Caco-2 (cell line): ENCODE measurements around the gene LPAR3. TPM values are rescaled to one million over a fixed set of nuclear protein-coding genes. Genes with fewer than 3 reads are reported as not detected.
"Not testable (repeated sequence)": the region's sequence is repeated elsewhere in the genome, so short reads cannot be mapped to it uniquely, and the experiment has no call there.

Experiments used
- BruUV-seq: library from RNA; stranded (reverse); fragments of 400-500 nt; replicated peaks from 2 replicates; lab custom pipeline; 2021; lab: Mats Ljungman, UMichigan
- CTCF ChIA-PET: fragments of 300-600 bp; sonication (Branson Sonifier 250); formaldehyde crosslinking; loops from one replicate; lab custom pipeline; 2022; ENCODE audit warnings: antibody characterized with exemption; lab: Charles Lee
- POLR2A ChIA-PET: fragments of 300-600 bp; sonication (Branson Sonifier 250); formaldehyde crosslinking; loops from one replicate; lab custom pipeline; 2022; ENCODE audit warnings: antibody characterized with exemption; lab: Charles Lee
- DNase-seq, 2 experiments: peaks; one replicate each; pipeline versions ENCODE4 v3.0.0 to v3.0.0-alpha.2; 2020 to 2022
- H3K27me3 ChIP-seq: replicated peaks from 2 replicates; pipeline ENCODE4 v1.6.0; 2011; ENCODE audit warnings: low read length; ENCODE audit not compliant: control insufficient read depth, insufficient read depth
- H3K36me3 ChIP-seq: 2 replicates; pipeline ENCODE4 v1.5.1; 2011; ENCODE audit warnings: low read length; ENCODE audit not compliant: control insufficient read depth, insufficient read depth
- H3K4me1 ChIP-seq: fragments of 250-450 bp; sonication (Bioruptor Pico); 2 replicates; pipeline ENCODE4 v1.5.1; 2020; ENCODE audit warnings: mild to moderate bottlenecking
- H3K4me3 ChIP-seq: 2 replicates; pipeline ENCODE4 v1.5.1; 2011; ENCODE audit warnings: low read depth, mild to moderate bottlenecking, control low read depth, low read length
- H3K9me3 ChIP-seq: fragments of 250-450 bp; sonication (Bioruptor Pico); 2 replicates; pipeline ENCODE4 v1.5.1; 2020; ENCODE audit warnings: mild to moderate bottlenecking, moderate library complexity
- H3K27ac Mint-ChIP-seq: one replicate; pipeline ENCODE4 v1.8.0; 2022; ENCODE audit warnings: mixed read lengths; ENCODE audit not compliant: unreplicated experiment
- H3K27me3 Mint-ChIP-seq: one replicate; pipeline ENCODE4 v1.8.0; 2022; ENCODE audit warnings: mixed read lengths; ENCODE audit not compliant: insufficient read depth, unreplicated experiment
- H3K36me3 Mint-ChIP-seq: one replicate; pipeline ENCODE4 v1.8.0; 2022; ENCODE audit warnings: mild to moderate bottlenecking, mixed read lengths; ENCODE audit not compliant: insufficient read depth, unreplicated experiment
- H3K4me1 Mint-ChIP-seq: one replicate; pipeline ENCODE4 v1.8.0; 2022; ENCODE audit warnings: low read depth, mixed read lengths; ENCODE audit not compliant: unreplicated experiment
- H3K4me3 Mint-ChIP-seq: one replicate; pipeline ENCODE4 v1.8.0; 2022; ENCODE audit warnings: mild to moderate bottlenecking, moderate library complexity, mixed read lengths; ENCODE audit not compliant: unreplicated experiment
- H3K9me3 Mint-ChIP-seq: one replicate; pipeline ENCODE4 v1.8.0; 2022; ENCODE audit warnings: mixed read lengths; ENCODE audit not compliant: unreplicated experiment
- intact Hi-C: fragments of 100-400 bp; cut with micrococcal nuclease; formaldehyde crosslinking; loops from one replicate; pipeline ENCODE4 v1.10.0; 2022; ENCODE audit not compliant: unreplicated experiment
- total RNA-seq: library from RNA; stranded (reverse); gene quantifications from 2 replicates; pipeline ENCODE4 v1.2.3, GENCODE V29; 2022
- TF ChIP-seq, protein P1 (sequence below), 2 experiments: fragments of 200-600 bp in 1 of 2; IDR thresholded peaks; 1 replicate in 1 of 2; 2 replicates in 1 of 2; pipeline versions ENCODE4 v1.5.1 to v1.8.0; 2011 to 2022; ENCODE audit warnings: antibody characterized with exemption in 1 of 2, control low read depth in 1 of 2, inconsistent platforms in 1 of 2, low read depth in 1 of 2, low read length in 1 of 2, mild to moderate bottlenecking in 1 of 2, moderate library complexity in 1 of 2; ENCODE audit not compliant: insufficient read depth in 1 of 2, severe bottlenecking in 1 of 2, unreplicated experiment in 1 of 2

LPAR3 gene
- total RNA-seq, 1 experiment from 2014 or later: not detected

DNA sequence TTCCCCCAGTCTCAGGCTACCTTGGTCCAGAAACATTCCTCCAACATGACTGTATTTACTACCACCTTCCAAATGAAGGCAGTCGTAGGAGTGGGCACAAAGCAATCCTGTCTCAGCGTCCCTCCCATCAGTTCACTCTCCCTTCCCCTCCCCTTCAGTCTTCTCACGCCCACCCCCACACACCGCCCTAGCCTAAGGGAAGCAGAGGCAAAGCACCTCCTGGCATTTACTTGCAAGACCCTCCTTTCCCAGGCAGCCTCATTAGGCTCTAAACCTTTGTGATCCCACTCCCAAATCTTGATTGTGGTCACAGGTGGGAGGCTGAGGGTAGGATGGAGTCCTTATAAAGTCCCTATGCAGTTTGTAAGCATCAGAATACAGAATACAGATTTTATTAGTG, 23.9 kb upstream of the LPAR3 start:
- Mint-ChIP-seq H3K27ac (no peak overlapping the region), H3K9me3 (no peaks in the 10 kb centered on the region), H3K4me3 (no peak overlapping the region), H3K4me1 (no peaks in the 10 kb centered on the region), H3K27me3 (peaks cover 7% of the 10 kb centered on the region), H3K36me3 (no peaks in the 10 kb centered on the region)
- Histone ChIP-seq H3K4me1 (no peaks in the 10 kb centered on the region), H3K9me3 (no peaks in the 10 kb centered on the region), H3K36me3 (no peaks in the 10 kb centered on the region), H3K27me3 (no peaks in the 10 kb centered on the region), H3K4me3 (no peak overlapping the region)
- TF ChIP-seq, protein P1, sequence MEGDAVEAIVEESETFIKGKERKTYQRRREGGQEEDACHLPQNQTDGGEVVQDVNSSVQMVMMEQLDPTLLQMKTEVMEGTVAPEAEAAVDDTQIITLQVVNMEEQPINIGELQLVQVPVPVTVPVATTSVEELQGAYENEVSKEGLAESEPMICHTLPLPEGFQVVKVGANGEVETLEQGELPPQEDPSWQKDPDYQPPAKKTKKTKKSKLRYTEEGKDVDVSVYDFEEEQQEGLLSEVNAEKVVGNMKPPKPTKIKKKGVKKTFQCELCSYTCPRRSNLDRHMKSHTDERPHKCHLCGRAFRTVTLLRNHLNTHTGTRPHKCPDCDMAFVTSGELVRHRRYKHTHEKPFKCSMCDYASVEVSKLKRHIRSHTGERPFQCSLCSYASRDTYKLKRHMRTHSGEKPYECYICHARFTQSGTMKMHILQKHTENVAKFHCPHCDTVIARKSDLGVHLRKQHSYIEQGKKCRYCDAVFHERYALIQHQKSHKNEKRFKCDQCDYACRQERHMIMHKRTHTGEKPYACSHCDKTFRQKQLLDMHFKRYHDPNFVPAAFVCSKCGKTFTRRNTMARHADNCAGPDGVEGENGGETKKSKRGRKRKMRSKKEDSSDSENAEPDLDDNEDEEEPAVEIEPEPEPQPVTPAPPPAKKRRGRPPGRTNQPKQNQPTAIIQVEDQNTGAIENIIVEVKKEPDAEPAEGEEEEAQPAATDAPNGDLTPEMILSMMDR (IDR thresholded peaks at IDR 0.05; ENCODE audit: insufficient read depth in 1 of 2, low read depth in 1 of 2, low read length in 1 of 2, severe bottlenecking in 1 of 2, unreplicated experiment in 1 of 2): no peak
- CTCF ChIA-PET: no interaction called here
- BruUV-seq: no TSS peak
- POLR2A ChIA-PET: no interaction called here
- intact Hi-C loops: no loop called here
- no peak for DNase-seq

GRCh38 chr1:84913555-84913892, 20.5 kb upstream of the LPAR3 start:
- Histone ChIP-seq H3K27me3 (no peaks in the 10 kb centered on the region), H3K36me3 (no peaks in the 10 kb centered on the region), H3K4me3 (no peak overlapping the region), H3K4me1 (no peaks in the 10 kb centered on the region), H3K9me3 (no peaks in the 10 kb centered on the region)
- H3K4me1 Mint-ChIP-seq: no peaks in the 10 kb centered on the region
- no TSS peak for BruUV-seq
- peak in 1 of 2 experiments; percentile 16 for DNase-seq
- H3K27ac Mint-ChIP-seq: no peak overlapping the region
- peaks cover 13% of the 10 kb centered on the region for H3K27me3 Mint-ChIP-seq
- ChIA-PET CTCF (no interaction called here), POLR2A (no interaction called here)
- TF ChIP-seq, protein P1 (IDR thresholded peaks at IDR 0.05; ENCODE audit: insufficient read depth in 1 of 2, low read depth in 1 of 2, low read length in 1 of 2, severe bottlenecking in 1 of 2, unreplicated experiment in 1 of 2): no peak
- H3K36me3 Mint-ChIP-seq: no peaks in the 10 kb centered on the region
- H3K9me3 Mint-ChIP-seq: no peaks in the 10 kb centered on the region
- intact Hi-C loops: no loop called here
- no peak overlapping the region for H3K4me3 Mint-ChIP-seq

- Mint-ChIP-seq H3K4me3 (no peak overlapping the region), H3K9me3 (no peaks in the 10 kb centered on the region), H3K4me1 (no peaks in the 10 kb centered on the region), H3K27ac (no peak overlapping the region), H3K36me3 (no peaks in the 10 kb centered on the region), H3K27me3 (peaks cover 9% of the 10 kb centered on the region)
- intact Hi-C loops: no loop called here
- POLR2A ChIA-PET: no interaction called here
- no TSS peak for BruUV-seq
- Histone ChIP-seq H3K9me3 (no peaks in the 10 kb centered on the region), H3K36me3 (no peaks in the 10 kb centered on the region), H3K4me1 (no peaks in the 10 kb centered on the region), H3K4me3 (no peak overlapping the region), H3K27me3 (no peaks in the 10 kb centered on the region)
- CTCF ChIA-PET: no interaction called here
- TF ChIP-seq, protein P1 (IDR thresholded peaks at IDR 0.05; ENCODE audit: insufficient read depth in 1 of 2, low read depth in 1 of 2, low read length in 1 of 2, severe bottlenecking in 1 of 2, unreplicated experiment in 1 of 2): no peak
- DNase-seq: no peak
Measured at GRCh38 chr1:84912726-84913554, 19.9 kb upstream of the LPAR3 start.

GRCh38 chr1:84908746-84909464, 15.9 kb upstream of the LPAR3 start:
- H3K36me3 ChIP-seq, H3K4me3 ChIP-seq, H3K4me1 ChIP-seq, H3K4me3 Mint-ChIP-seq, H3K27me3 ChIP-seq, DNase-seq, H3K27ac Mint-ChIP-seq, H3K9me3 Mint-ChIP-seq, H3K4me1 Mint-ChIP-seq, BruUV-seq, CTCF ChIA-PET, H3K36me3 Mint-ChIP-seq, intact Hi-C loops, POLR2A ChIA-PET, H3K9me3 ChIP-seq: not testable (repeated sequence)
- H3K27me3 Mint-ChIP-seq: peaks cover 14% of the 10 kb centered on the region
